Prostate gland (tissue), 1 donor: ENCODE measurements around the gene RPTOR.

Experiments used
- POLR2A ChIP-seq: fragments of 450-650 bp; IDR thresholded peaks from one replicate; pipeline ENCODE4 v1.6.1; 2016; ENCODE audit warnings: antibody characterized with exemption, mild to moderate bottlenecking
- POLR2AphosphoS5 ChIP-seq: sonication (generic); formaldehyde crosslinking; IDR thresholded peaks from one replicate; pipeline ENCODE4 v1.6.1; 2017; ENCODE audit warnings: antibody characterized with exemption

- TF ChIP-seq POLR2AphosphoS5 = no peak
- no peak for TF ChIP-seq POLR2A
Measured at GRCh38 chr17:80843741-80844156, 299.1 kb downstream of the RPTOR start.
